Measurements from ENCODE around the gene TGFBR3.

- no peak for TF ChIP-seq CTCF (IDR thresholded peaks at IDR 0.05; ENCODE audit: low read length)
- TF ChIP-seq EZH2 (IDR thresholded peaks at IDR 0.05; ENCODE audit: borderline replicate concordance, low read length): no peak
Observed at GRCh38 chr1:91851130-91852010, 34.6 kb downstream of the TGFBR3 start.
